Measurements from ENCODE around the gene LRRC15.

DNA sequence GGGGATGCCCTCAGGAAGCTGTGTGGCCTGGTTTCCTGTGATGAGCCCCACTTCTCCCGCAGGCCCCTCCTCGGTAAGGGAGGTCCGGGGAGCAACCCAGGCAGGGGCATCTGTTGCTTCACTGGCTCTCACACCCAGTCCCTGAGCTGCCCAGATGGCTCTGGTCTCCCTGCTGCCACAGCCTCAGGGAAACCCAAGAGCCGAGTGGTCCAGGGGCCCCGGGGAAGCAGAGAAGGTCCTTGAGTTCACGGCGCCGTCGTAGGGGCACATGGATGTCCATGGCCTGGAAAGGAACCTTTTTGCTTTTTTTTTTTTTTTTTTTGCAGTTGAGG is 13.3 kb upstream of the LRRC15 start:
- no peak for TF ChIP-seq ELF4 (IDR thresholded peaks at IDR 0.05)
- TF ChIP-seq FOXA1 (IDR thresholded peaks at IDR 0.05) = no peak

Measured in HEK293T (cell line).